Measurements from ENCODE around the gene WBP1.
"Not testable (repeated sequence)": the region's sequence is repeated elsewhere in the genome, so short reads cannot be mapped to it uniquely, and the experiment has no call there.

Gene WBP1

GRCh38 chr2:74428675-74429074 lies 29.6 kb upstream of the WBP1 start:
- DNase-seq: no peak

GRCh38 chr2:74429487-74430451 lies 28.5 kb upstream of the WBP1 start:
- no peak for DNase-seq

GRCh38 chr2:74430502-74430901 lies 27.7 kb upstream of the WBP1 start:
- no peak for DNase-seq

GRCh38 chr2:74436111-74436805 lies 22.0 kb upstream of the WBP1 start:
- DNase-seq: no peak

- no peak for DNase-seq
These were observed 21.2 kb upstream of the WBP1 start for GRCh38 chr2:74436848-74437695.

GRCh38 chr2:74438248-74438647 lies 20.0 kb upstream of the WBP1 start:
- no peak for DNase-seq

GRCh38 chr2:74439373-74439772 lies 18.9 kb upstream of the WBP1 start:
- no peak for DNase-seq

- DNase-seq: no peak
These were observed 18.3 kb upstream of the WBP1 start for GRCh38 chr2:74439803-74440377.

GRCh38 chr2:74440378-74441169 lies 17.7 kb upstream of the WBP1 start:
- DNase-seq: peak; percentile 76

GRCh38 chr2:74441170-74441689 lies 17.0 kb upstream of the WBP1 start:
- DNase-seq: no peak

GRCh38 chr2:74441690-74442482 lies 16.4 kb upstream of the WBP1 start, which contains the start of gene RTKN:
RTKN (minus strand) TSS chr2:74441937; CDS start chr2:74441816, 121 bp downstream.
- DNase-seq: peak; percentile 75

GRCh38 chr2:74442483-74443297 lies 15.5 kb upstream of the WBP1 start:
- not testable (repeated sequence) for DNase-seq

- no peak for DNase-seq
These were observed 13.5 kb upstream of the WBP1 start for GRCh38 chr2:74444498-74445318.

- no peak for DNase-seq
These were observed 10.8 kb upstream of the WBP1 start for GRCh38 chr2:74447230-74447999.

- no peak for DNase-seq
These were observed 9.5 kb upstream of the WBP1 start for GRCh38 chr2:74448771-74449170.

GRCh38 chr2:74450570-74451190 lies 7.6 kb upstream of the WBP1 start:
- no peak for DNase-seq
